HG03460 (cell line): ENCODE results near the gene MICAL2.

Experiments
- ATAC-seq: cut with Tn5 transposase; IDR thresholded peaks from one replicate; pipeline ENCODE4 v1.9.1; 2021; ENCODE audit not compliant: unreplicated experiment

MICAL2 gene

DNA sequence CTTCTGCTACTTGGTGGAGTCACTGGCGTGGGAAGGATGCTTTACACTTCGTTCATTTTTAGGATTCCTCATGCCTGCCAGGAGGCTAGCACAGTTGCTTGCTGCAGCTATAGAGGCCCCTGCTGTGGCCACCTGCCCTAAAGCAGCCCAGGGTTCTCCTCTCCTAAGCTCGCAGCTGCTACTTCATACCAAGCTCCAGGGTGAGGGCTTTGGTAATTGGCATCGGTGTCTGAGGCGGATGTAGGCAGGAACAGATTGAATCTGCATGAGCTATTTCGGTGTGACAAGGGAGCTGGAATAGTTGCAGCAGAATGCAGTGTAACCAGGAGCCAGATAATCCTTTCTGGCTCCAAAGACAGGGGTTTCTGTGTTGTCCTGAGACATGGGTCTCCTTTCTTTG lies 133.1 kb downstream of the MICAL2 start:
- no peak for ATAC-seq

DNA sequence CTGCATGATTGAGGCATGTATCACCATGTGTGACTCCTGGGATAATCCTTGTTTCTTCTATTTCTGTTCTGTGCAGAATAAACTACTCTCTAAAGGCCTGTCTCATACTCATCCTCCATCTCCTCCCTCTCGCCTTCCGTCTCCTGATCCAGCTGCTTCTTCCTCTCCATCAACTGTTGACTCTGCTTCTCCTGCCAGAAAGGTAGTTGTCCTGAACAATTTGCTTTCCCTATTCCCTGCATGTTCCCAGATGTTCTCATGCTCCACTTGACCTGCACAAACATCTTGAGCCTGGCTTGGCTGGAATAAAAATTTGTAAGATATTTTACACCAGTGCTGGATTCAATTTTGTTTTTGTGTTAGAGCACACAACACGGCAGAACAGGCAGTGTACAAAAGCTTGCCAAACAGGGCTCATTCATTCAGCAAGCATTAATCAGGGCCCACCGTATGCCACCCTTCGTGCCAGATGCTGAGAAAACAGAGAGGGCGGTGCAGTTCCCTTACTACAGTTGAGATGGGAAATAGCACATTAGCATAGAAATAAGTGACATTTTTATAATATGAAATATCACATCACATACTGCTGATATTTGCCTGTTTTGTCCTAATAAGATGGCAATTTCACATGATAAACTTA lies 133.6 kb downstream of the MICAL2 start:
- ATAC-seq: no peak

DNA sequence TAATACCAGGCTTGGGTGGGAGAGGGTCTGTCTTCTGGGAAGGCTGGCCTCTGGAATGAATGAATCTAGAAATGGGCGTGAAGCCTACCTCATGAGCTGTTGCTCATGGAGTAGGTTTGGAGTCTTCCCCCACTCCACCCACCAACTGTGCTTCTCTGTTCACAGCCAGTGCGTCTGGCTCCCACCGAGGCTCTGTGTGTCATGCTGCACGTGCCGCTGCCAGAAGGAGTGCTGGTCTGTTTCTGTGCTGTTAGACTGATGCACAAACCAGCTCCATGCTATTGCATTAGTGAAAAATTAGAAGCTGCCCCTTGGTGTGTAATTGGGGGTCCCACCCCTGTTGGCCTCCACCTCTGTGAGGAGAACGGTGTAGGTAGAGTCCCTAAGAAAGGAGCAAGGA lies 134.7 kb downstream of the MICAL2 start:
- ATAC-seq: no peak

GRCh38 chr11:12245549-12246016 lies 135.2 kb downstream of the MICAL2 start:
- no peak for ATAC-seq

DNA sequence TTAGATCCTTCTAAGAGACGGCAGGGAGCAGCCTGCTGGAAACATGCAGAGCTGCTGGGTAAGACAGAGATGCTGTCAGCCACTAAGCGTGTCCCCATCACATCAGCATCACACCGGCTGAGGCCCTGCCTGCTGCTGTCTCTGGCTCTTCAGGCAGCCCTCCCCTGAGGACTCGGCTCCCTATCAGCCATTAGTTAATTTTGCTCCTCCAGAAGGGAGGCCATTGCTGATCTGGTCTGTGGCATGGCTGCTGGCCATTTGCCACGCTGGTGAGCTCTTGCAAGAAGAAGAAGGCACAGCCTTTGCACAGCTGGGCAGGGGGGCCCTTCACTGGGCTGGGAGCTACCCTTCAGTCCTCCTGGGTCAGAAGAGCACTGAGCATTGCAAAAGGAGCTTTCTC lies 135.8 kb downstream of the MICAL2 start:
- ATAC-seq: no peak

GRCh38 chr11:12246989-12247388 lies 136.6 kb downstream of the MICAL2 start:
- ATAC-seq: no peak

GRCh38 chr11:12247543-12248254 lies 137.3 kb downstream of the MICAL2 start:
- ATAC-seq: no peak

DNA sequence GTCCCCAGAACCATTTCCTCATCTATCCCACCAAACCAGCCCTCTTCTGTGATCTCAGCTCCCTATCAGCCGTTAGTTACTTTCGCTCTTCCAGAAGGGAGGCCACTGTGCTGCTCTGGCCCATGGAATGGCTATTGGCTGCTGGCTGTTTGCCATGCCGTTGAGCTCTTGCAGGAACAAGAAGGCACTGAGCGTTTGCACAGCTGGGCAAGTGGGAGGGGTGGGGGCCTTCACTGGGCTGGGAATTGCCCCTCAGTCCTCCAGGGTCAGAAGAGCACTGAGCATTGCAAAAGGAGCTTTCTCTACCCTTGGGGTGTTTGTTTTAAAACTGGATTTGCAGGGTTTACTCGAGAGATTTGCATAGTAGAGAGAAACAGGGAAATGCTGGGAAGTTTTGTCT lies 137.9 kb downstream of the MICAL2 start:
- no peak for ATAC-seq

- no peak for ATAC-seq
Observed at GRCh38 chr11:12249590-12250260, 139.3 kb downstream of the MICAL2 start.

GRCh38 chr11:12251666-12252560 lies 141.5 kb downstream of the MICAL2 start:
- no peak for ATAC-seq

DNA sequence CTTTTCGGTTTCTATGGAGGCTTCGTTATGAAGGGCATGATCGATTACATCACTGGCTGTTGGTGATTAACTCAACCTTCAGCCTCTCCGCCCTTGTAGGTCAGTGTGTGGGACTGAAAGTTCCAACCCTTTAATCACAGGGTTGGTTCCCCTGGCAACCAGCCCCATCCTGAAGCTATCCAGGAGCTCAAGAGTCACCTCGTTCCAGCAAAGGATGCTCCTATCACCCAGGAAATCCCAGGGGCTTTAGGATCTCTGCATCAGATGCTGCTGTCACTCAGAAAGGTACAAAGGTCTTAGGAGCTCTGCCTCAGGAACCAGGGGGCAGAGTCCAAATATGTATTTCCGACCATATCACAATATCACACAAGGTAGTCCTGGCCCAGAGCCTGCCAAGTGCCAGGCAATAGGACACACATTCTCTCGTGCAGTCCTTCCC lies 143.5 kb downstream of the MICAL2 start:
- no peak for ATAC-seq

GRCh38 chr11:12258451-12258850 lies 148.1 kb downstream of the MICAL2 start:
- ATAC-seq: no peak

- ATAC-seq: no peak
Observed at GRCh38 chr11:12259956-12260355, 149.6 kb downstream of the MICAL2 start.

GRCh38 chr11:12260731-12261521 lies 150.5 kb downstream of the MICAL2 start:
- no peak for ATAC-seq

- no peak for ATAC-seq
Observed at GRCh38 chr11:12261551-12261950, 151.2 kb downstream of the MICAL2 start.

GRCh38 chr11:12263141-12263693 lies 152.8 kb downstream of the MICAL2 start:
- ATAC-seq: no peak

DNA sequence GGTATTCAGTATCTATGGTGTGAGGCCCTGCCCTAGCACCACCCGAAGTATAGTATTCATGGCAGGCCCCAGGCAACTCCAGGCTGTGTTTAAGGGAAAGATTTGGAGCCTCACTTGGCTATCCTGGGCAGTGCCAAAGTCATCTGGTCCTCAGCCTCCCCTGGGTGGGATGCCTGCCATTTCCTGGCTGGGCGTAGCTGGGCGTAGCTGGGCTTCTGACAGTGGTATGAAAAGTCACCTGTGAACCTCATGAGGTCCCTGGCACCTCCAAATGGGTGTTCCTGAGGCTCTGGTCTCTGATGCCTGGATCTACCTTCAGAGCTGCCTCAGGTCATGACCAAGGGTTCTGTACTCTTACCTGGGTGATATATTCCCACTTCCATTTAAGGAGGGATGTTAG lies 154.0 kb downstream of the MICAL2 start:
- no peak for ATAC-seq

DNA sequence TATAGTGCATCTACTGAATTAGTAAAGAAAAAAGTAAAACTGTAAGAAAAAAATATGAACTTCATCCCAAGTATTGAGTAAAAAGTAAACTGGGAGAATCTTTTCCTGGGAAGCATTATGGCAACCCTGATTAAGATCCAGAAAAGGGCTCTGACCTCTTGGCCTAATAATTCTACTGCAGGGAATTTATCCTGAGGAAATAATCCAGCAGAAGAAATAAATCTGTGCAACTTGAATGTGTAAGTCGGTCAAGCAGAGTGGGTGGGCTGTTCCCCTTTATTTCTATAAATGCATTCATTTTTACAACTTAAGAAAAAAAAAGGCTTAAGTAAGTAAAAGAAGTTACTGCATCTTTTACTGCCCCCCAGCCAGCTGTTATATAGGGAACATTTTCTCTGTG lies 155.7 kb downstream of the MICAL2 start:
- ATAC-seq: no peak

DNA sequence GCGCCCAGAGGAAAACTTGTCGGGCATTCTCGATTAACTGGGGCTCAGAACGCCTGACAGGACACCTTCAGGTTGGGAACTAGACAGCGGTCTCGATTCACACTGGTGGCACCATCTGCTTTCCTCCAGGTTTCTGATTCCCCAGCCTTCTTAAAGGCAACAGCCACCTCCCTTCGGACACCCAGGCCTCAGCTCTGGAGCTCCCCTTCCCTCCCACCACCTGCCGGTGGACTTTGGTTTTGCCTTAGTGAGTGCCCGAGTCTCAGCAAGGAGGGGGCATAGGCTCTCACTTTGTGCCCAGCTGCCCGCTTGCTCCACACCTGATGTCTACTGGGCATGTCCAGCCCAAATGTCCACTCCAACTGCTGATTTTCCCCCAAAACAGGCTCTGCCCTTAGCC lies 156.6 kb downstream of the MICAL2 start:
- no peak for ATAC-seq

GRCh38 chr11:12267921-12268320 lies 157.5 kb downstream of the MICAL2 start:
- ATAC-seq: no peak
